WTC11 (cell line): ENCODE measurements around the gene TXNDC5. TPM values are rescaled to one million over a fixed set of nuclear protein-coding genes. Genes with fewer than 3 reads are reported as not detected.

ENCODE experiments used
- ATAC-seq: fragments of 200-7000 bp; cut with Tn5 transposase; 2 replicates; pipeline ENCODE4 v1.10.0; 2021; ENCODE audit warnings: mild to moderate bottlenecking, moderate library complexity
- CTCF ChIA-PET: fragments of 300-600 bp; sonication (Branson Sonifier 250); formaldehyde crosslinking; loops from one replicate; lab custom pipeline; 2021; ENCODE audit warnings: antibody characterized with exemption; lab: Charles Lee
- POLR2A ChIA-PET: fragments of 350-600 bp; sonication (Branson Sonifier 250); formaldehyde crosslinking; loops from one replicate; lab custom pipeline; 2021; ENCODE audit warnings: antibody characterized with exemption; lab: Charles Lee
- DNase-seq: peaks from one replicate; pipeline ENCODE4 v3.0.0; 2021; ENCODE audit warnings: low spot score
- H3K27ac Mint-ChIP-seq: 2 replicates; pipeline ENCODE4 v1.8.0; 2021; ENCODE audit warnings: mixed read lengths
- H3K27me3 Mint-ChIP-seq: 2 replicates; pipeline ENCODE4 v1.8.0; 2021; ENCODE audit warnings: low read depth, mild to moderate bottlenecking, moderate library complexity, mixed read lengths
- H3K36me3 Mint-ChIP-seq: 2 replicates; pipeline ENCODE4 v1.8.0; 2021; ENCODE audit warnings: mixed read lengths
- H3K4me1 Mint-ChIP-seq: 2 replicates; pipeline ENCODE4 v1.8.0; 2022; ENCODE audit warnings: mixed read lengths
- H3K4me3 Mint-ChIP-seq: 2 replicates; pipeline ENCODE4 v1.8.0; 2021; ENCODE audit warnings: mild to moderate bottlenecking, moderate library complexity, mixed read lengths
- H3K9me3 Mint-ChIP-seq: 2 replicates; pipeline ENCODE4 v1.8.0; 2021; ENCODE audit warnings: mixed read lengths
- ATF2 ChIP-seq: sonication (generic); formaldehyde crosslinking; IDR thresholded peaks from 2 replicates; pipeline ENCODE4 v1.8.1; 2022; ENCODE audit warnings: low read depth, missing genetic modification reagents, borderline replicate concordance
- ATF3 ChIP-seq: sonication (generic); formaldehyde crosslinking; conservative IDR thresholded peaks from 2 replicates; pipeline ENCODE4 v1.8.1; 2022; ENCODE audit warnings: mild to moderate bottlenecking, missing genetic modification reagents
- CREB1 ChIP-seq: sonication (generic); formaldehyde crosslinking; IDR thresholded peaks from 2 replicates; pipeline ENCODE4 v1.8.0; 2023; ENCODE audit warnings: mild to moderate bottlenecking, missing genetic modification reagents
- E2F1 ChIP-seq: sonication (generic); formaldehyde crosslinking; IDR thresholded peaks from 2 replicates; pipeline ENCODE4 v1.8.0; 2022; ENCODE audit warnings: mild to moderate bottlenecking, missing genetic modification reagents
- EMX1 ChIP-seq: fragments of 250-450 bp; sonication (Bioruptor Pico); IDR thresholded peaks from 2 replicates; pipeline ENCODE4 v1.8.0; 2021; ENCODE audit warnings: mild to moderate bottlenecking
- FOXJ3 ChIP-seq: sonication (generic); formaldehyde crosslinking; IDR thresholded peaks from 2 replicates; pipeline ENCODE4 v1.9.0; 2021; ENCODE audit warnings: missing genetic modification reagents, mild to moderate bottlenecking, borderline replicate concordance
- FOXP4 ChIP-seq: sonication (generic); formaldehyde crosslinking; IDR thresholded peaks from 2 replicates; pipeline ENCODE4 v1.8.0; 2022; ENCODE audit warnings: mild to moderate bottlenecking, missing genetic modification reagents
- MLX ChIP-seq: sonication (generic); formaldehyde crosslinking; IDR thresholded peaks from 2 replicates; pipeline ENCODE4 v1.8.1; 2023; ENCODE audit warnings: mild to moderate bottlenecking, missing genetic modification reagents, moderate library complexity
- MYBL2 ChIP-seq: sonication (generic); formaldehyde crosslinking; IDR thresholded peaks from 2 replicates; pipeline ENCODE4 v1.8.1; 2023; ENCODE audit warnings: mild to moderate bottlenecking, moderate library complexity, missing genetic modification reagents
- RELA ChIP-seq: sonication (generic); formaldehyde crosslinking; IDR thresholded peaks from 2 replicates; pipeline ENCODE4 v1.8.1; 2022; ENCODE audit warnings: missing genetic modification reagents, mild to moderate bottlenecking, borderline replicate concordance
- SMAD3 ChIP-seq: sonication (generic); formaldehyde crosslinking; IDR thresholded peaks from 2 replicates; pipeline ENCODE4 v1.8.0; 2022; ENCODE audit warnings: missing genetic modification reagents, mild to moderate bottlenecking, borderline replicate concordance
- SMAD4 ChIP-seq: sonication (generic); formaldehyde crosslinking; IDR thresholded peaks from 2 replicates; pipeline ENCODE4 v1.8.0; 2022; ENCODE audit warnings: mild to moderate bottlenecking, missing genetic modification reagents
- STAT6 ChIP-seq: sonication (generic); formaldehyde crosslinking; conservative IDR thresholded peaks from 2 replicates; pipeline ENCODE4 v1.8.1; 2023; ENCODE audit warnings: mild to moderate bottlenecking, low read depth, missing genetic modification reagents, moderate library complexity
- USF1 ChIP-seq: sonication (generic); formaldehyde crosslinking; IDR thresholded peaks from 2 replicates; pipeline ENCODE4 v1.8.0; 2022; ENCODE audit warnings: mild to moderate bottlenecking, missing genetic modification reagents
- ZMAT4 ChIP-seq: fragments of 250-450 bp; sonication (Bioruptor Pico); IDR thresholded peaks from 2 replicates; pipeline ENCODE4 v1.9.0; 2021; ENCODE audit warnings: mild to moderate bottlenecking
- ZNF232 ChIP-seq: sonication (generic); formaldehyde crosslinking; IDR thresholded peaks from 2 replicates; pipeline ENCODE4 v1.8.0; 2022; ENCODE audit warnings: mild to moderate bottlenecking, missing genetic modification reagents
- ZNF263 ChIP-seq: sonication (generic); formaldehyde crosslinking; IDR thresholded peaks from 2 replicates; pipeline ENCODE4 v1.8.1; 2022; ENCODE audit warnings: low read depth, mild to moderate bottlenecking, moderate library complexity, missing genetic modification reagents
- ZNF317 ChIP-seq: sonication (generic); formaldehyde crosslinking; IDR thresholded peaks from 2 replicates; pipeline ENCODE4 v1.8.1; 2023; ENCODE audit warnings: low read depth, mild to moderate bottlenecking, moderate library complexity, missing genetic modification reagents, borderline replicate concordance
- ZNF425 ChIP-seq: fragments of 250-450 bp; sonication (Bioruptor Pico); conservative IDR thresholded peaks from 2 replicates; pipeline ENCODE4 v1.9.0; 2021; ENCODE audit warnings: mild to moderate bottlenecking
- ZNF671 ChIP-seq: fragments of 250-450 bp; sonication (Bioruptor Pico); IDR thresholded peaks from 2 replicates; pipeline ENCODE4 v1.8.0; 2021; ENCODE audit warnings: mild to moderate bottlenecking
- total RNA-seq: library from RNA; stranded (reverse); gene quantifications from 3 replicates; pipeline ENCODE4 v1.2.3, GENCODE V29; 2021

The TXNDC5 gene
- total RNA-seq, 1 experiment from 2014 or later: 141 TPM

GRCh38 chr6:7865781-7866180 is 44.8 kb downstream of the TXNDC5 start (continued):
- TF ChIP-seq E2F1 (no peak), ATF2 (no peak), CREB1 (CRISPR knock-in tag) (no peak), RELA (CRISPR knock-in tag) (no peak), ZNF425 (CRISPR knock-in tag) (no peak)

GRCh38 chr6:7859591-7859990 is 51.0 kb downstream of the TXNDC5 start:
- no peaks in the 10 kb centered on the region for H3K4me1 Mint-ChIP-seq
- H3K27me3 Mint-ChIP-seq: no peaks in the 10 kb centered on the region
- TF ChIP-seq ZNF232 (CRISPR knock-in tag): no peak
- no peak for TF ChIP-seq ZNF671 (CRISPR knock-in tag)
- no peak for TF ChIP-seq EMX1 (CRISPR knock-in tag)
- no peak for TF ChIP-seq STAT6 (CRISPR knock-in tag)
- TF ChIP-seq FOXJ3 (CRISPR knock-in tag): no peak
- no peak for TF ChIP-seq MLX (CRISPR knock-in tag)
- TF ChIP-seq SMAD4 (CRISPR knock-in tag): no peak
- TF ChIP-seq ZMAT4 (CRISPR knock-in tag): no peak
- TF ChIP-seq ATF3 (CRISPR knock-in tag): no peak
- no peak for TF ChIP-seq MYBL2 (CRISPR knock-in tag)
- TF ChIP-seq FOXP4 (CRISPR knock-in tag): no peak
- TF ChIP-seq USF1: no peak
- TF ChIP-seq SMAD3 (CRISPR knock-in tag): no peak
- TF ChIP-seq ZNF263 (CRISPR knock-in tag): no peak
- TF ChIP-seq ZNF317: no peak
- TF ChIP-seq, all 79 proteins: peak for 0
- POLR2A ChIA-PET: no interaction called here
- Mint-ChIP-seq H3K9me3 (peaks cover 10% of the 10 kb centered on the region), H3K4me3 (no peak overlapping the region), H3K36me3 (no peaks in the 10 kb centered on the region), H3K27ac (no peak overlapping the region)
- CTCF ChIA-PET: no interaction called here
- DNase-seq (no peak), ATAC-seq (no peak)
